Activated CD4-positive, CD25-positive, alpha-beta regulatory T cell treated with anti-CD3 and anti-CD28 coated beads, Interleukin-2, amount 50 U/mL, for 72 hours (primary cell): ENCODE data around the gene ALMS1.
A peak's percentile ranks its signal among the peaks of the same experiment; 100 is the strongest.
"Not testable (repeated sequence)": the region's sequence is repeated elsewhere in the genome, so short reads cannot be mapped to it uniquely, and the experiment has no call there.

Source experiments
- DNase-seq: peaks from one replicate; pipeline ENCODE4 v3.0.0; 2021

The ALMS1 gene, protein sequence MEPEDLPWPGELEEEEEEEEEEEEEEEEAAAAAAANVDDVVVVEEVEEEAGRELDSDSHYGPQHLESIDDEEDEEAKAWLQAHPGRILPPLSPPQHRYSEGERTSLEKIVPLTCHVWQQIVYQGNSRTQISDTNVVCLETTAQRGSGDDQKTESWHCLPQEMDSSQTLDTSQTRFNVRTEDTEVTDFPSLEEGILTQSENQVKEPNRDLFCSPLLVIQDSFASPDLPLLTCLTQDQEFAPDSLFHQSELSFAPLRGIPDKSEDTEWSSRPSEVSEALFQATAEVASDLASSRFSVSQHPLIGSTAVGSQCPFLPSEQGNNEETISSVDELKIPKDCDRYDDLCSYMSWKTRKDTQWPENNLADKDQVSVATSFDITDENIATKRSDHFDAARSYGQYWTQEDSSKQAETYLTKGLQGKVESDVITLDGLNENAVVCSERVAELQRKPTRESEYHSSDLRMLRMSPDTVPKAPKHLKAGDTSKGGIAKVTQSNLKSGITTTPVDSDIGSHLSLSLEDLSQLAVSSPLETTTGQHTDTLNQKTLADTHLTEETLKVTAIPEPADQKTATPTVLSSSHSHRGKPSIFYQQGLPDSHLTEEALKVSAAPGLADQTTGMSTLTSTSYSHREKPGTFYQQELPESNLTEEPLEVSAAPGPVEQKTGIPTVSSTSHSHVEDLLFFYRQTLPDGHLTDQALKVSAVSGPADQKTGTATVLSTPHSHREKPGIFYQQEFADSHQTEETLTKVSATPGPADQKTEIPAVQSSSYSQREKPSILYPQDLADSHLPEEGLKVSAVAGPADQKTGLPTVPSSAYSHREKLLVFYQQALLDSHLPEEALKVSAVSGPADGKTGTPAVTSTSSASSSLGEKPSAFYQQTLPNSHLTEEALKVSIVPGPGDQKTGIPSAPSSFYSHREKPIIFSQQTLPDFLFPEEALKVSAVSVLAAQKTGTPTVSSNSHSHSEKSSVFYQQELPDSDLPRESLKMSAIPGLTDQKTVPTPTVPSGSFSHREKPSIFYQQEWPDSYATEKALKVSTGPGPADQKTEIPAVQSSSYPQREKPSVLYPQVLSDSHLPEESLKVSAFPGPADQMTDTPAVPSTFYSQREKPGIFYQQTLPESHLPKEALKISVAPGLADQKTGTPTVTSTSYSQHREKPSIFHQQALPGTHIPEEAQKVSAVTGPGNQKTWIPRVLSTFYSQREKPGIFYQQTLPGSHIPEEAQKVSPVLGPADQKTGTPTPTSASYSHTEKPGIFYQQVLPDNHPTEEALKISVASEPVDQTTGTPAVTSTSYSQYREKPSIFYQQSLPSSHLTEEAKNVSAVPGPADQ (N-terminal part only)

GRCh38 chr2:73385504-73386341 is at the start of gene ALMS1:
TSS of gene ALMS1 (plus strand) at chr2:73385836. CDS start at chr2:73385869, 33 bp downstream.
- peak; percentile 86 for DNase-seq

GRCh38 chr2:73337828-73338227 is 47.8 kb upstream of the ALMS1 start:
- no peak for DNase-seq

DNA sequence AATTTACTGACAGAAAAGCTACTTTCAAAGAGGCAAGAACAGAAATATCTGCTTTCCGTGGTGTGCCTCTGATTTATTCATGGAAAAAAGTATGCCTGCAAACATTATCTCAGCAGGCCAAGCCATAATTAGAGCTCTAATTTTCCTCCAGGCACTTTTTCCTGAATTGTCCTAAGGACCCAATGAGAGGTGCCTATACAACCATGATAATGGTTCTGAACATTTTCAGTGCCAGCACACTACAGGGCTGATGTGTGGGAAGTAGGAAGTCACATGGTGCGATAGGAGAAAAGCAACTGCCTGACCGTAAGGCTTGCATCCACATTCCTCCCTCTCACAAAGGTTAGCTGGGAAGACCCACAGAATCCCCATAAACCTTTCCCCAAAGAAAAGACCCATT is 46.4 kb upstream of the ALMS1 start:
- DNase-seq: no peak

- DNase-seq: no peak
These were observed 44.6 kb upstream of the ALMS1 start for GRCh38 chr2:73341039-73341438.

- no peak for DNase-seq
These were observed 41.6 kb upstream of the ALMS1 start for GRCh38 chr2:73343992-73344391.

GRCh38 chr2:73344747-73345146 is 40.9 kb upstream of the ALMS1 start:
- not testable (repeated sequence) for DNase-seq

- no peak for DNase-seq
These were observed 35.5 kb upstream of the ALMS1 start for GRCh38 chr2:73350035-73350691.

DNA sequence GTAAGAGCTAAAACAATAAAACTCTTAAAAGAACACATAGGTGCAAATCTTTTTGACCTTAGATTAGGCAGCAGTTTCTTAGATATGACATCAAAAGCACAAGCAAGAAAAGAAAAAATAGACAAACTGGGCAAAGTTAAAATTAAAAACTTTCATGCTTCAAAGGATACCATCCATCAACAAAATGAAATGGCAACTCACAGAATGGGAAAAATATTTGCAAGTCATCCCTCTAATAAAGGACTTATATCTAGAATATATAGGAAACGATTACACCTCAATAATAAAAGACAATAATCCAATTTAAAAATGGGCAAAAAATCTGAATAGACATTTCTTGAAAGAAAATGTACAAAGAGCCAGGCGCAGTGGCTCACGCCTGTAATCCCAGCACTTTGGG is 29.5 kb upstream of the ALMS1 start:
- no peak for DNase-seq

DNA sequence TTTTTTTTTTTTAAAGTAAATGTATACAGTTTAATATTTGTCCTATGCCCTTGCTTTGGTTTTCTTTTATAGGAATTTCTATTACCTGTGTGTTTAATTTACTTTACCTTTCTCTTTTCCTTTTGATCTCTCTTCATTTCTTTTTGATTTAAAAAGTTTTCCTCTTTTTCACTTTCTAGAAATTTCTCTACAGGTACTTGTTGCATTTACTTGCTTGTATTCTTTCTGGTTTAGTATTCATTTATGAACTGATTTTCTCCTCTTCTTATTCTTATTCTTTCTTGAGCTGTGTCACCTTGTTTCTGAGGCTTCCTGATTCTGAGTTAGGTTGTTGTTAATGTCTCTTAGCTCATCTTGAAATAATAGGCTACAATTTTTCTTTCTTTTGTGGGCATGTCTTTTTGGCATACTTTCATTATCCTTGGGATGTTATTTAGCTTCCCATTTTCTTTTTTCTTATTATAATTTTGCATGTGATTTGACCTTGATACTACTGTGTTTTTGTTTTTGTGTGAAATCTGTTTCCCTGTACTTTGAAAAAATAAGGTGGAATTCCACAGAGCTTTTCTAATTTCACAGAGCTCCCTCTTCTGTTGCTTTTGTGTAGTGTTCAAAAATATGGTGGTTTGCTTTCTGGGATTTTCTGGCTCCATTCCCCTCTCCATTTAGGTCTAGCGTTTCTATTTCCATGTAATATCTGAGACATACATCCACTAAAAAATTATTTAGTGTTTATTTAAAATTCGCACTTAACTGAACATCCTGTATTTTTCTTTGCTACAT is 25.5 kb upstream of the ALMS1 start:
- DNase-seq: no peak

- no peak for DNase-seq
These were observed 19.6 kb upstream of the ALMS1 start for GRCh38 chr2:73366060-73366459.

DNA sequence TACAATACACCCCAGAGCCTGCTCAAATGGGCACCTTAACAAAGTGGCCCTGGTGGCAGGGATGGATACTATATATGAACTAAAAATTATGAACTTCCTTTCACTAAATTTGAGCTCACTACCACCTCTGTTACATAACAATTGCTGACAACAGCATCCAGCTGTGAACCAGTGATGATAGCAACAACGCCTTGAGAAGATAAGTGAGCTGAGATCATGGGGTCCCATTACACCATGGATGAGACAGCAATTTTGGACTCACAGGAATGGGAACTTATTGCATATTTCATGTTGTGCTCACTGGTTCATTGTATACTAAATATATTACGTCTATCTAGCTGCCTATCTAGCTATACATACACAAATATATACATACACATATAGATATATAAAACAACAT is 16.9 kb upstream of the ALMS1 start:
- DNase-seq: no peak

DNA sequence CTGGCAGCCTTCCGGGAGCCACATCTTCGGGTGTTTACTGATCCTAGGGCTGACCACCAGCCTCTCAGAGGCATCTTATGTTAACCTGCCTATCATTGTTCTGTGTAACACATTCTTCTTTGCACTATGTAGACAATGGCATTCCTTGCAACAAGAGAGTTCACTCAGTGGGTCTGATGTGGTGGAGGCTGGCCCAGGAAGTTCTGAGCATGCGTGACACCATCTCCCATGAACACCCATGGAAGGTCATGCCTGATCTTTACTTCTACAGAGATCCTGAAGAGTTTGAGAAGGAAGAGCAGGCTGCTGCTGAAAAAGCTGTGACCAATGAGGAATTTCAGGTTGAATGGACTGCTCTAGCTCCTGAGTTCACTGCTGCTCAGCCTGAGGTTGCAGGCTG is 15.3 kb upstream of the ALMS1 start:
- DNase-seq: no peak

DNA sequence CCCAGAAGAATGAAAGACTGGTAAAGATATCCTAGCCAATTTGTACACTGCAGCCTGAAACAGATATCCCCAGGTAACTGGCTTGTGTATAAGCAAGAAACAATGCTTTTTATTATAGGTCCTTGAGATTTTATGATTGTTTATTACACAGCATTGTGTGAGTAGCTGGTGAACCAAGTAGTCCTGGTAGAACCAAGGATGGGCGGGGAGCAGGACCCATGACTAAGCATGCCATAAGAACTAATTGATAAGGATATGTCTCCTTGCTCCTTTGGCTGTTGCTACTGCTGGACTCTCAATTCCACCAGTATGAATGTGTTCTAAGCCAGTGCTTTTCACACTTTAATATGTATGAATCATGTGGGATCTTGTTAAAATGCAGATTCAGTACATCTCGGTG is 12.3 kb upstream of the ALMS1 start:
- no peak for DNase-seq

- no peak for DNase-seq
These were observed 11.4 kb upstream of the ALMS1 start for GRCh38 chr2:73374269-73374668.

DNA sequence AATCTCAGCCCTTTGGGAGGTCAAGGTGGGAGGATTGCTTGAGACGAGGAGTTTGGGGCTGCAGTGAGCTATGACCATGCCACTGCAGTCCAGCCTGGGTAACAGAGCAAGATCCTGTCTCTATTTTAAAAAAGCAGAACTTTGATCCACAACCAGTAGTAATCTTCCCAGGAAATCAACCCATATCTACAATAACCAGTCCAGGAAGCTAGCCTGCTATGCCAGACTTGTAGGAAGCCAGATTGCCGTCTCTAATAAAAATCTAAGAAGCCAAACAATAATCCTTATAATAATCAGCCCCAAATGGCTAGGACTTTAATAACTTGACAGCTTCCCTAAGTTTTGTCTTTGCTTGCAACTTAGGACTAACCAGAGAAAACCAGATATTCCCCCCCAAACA is 9.0 kb upstream of the ALMS1 start:
- no peak for DNase-seq

- DNase-seq: no peak
These were observed 2.6 kb upstream of the ALMS1 start for GRCh38 chr2:73383036-73383435.

DNA sequence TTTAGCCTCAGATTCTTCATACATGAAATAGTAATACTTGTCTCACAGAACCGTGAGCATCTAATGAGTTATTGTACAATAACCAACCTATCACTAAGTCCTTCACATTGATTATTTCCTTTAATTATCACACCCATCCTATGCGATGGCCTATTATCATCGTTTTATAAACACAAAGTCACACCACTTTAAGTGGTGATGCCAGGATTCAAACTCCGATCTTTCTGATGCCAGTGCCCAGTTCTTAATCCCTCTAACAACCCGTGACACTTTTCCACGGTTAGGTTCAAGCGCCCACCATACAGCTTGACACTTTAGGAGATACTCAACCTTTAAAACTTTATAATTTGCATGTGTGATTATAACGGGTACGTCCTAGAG is 523 bp upstream of the ALMS1 start:
- DNase-seq: no peak

DNA sequence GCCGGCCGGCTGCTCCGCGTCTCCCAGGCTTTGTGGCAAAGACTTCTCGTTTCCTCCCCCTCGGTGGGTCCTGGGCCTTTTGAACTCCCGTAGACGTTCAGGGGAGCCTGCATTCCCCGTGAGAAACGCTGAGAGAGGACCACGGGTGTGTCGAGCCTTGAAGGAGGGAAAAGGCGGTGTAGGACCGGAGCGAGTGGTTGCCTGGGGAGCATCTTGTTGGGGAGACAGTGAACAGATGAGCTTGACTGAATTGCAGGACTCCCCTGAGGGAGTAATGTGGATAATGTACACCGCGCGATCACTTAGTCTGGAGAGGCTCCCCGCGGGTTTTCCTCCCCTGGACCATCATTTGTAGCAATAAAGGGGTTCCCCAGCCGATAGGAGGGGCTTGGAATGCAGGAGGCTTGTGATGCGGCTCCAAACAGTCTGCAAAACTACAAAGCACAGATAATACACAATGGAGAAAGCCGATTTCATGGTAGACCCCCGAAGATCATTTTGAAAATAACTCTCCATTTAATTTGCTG is 769 bp downstream of the ALMS1 start:
- DNase-seq: no peak

DNA sequence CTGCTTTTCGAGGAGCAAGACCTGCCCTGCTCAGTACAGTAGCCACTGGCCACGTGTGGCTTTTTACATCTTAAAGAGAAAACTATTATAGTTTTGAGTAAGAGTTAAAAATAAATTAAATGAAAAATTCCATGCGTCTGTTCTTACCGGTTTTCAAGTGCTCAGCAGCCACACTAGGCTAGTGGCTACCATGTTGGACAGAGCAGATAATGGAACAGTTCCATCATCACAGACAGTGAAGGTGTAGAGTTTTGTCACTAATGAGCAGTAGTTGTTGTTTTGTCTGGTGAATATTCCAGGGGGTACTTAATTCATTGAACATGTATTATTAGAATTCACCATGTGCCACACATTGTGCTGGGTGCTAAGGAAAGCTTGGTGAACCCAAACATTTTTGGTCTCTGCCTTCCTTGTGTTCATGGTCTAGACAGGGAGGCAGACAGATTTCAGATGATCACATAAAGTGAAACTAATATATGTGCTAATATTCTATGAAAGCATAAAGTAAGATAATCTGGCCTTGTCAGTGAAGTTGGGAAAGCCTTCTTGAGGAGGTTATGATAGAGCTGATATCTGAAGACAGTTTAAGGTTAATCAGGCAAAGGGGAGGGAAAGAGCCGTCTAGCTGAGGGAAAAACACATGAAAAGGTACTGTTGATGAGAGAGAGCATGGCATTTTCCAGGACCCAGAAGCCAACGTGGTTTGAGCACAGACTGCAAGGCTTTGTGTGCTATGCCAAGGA is 1.4 kb downstream of the ALMS1 start:
- DNase-seq: no peak
